HG02798 (cell line): Measurements from ENCODE around the gene HDAC7.
"Not testable (repeated sequence)": the region's sequence is repeated elsewhere in the genome, so short reads cannot be mapped to it uniquely, and the experiment has no call there.

Source experiments
- ATAC-seq: cut with Tn5 transposase; IDR thresholded peaks from one replicate; pipeline ENCODE4 v1.9.1; 2021; ENCODE audit warnings: mild to moderate bottlenecking; ENCODE audit not compliant: unreplicated experiment, poor library complexity

The HDAC7 gene

DNA sequence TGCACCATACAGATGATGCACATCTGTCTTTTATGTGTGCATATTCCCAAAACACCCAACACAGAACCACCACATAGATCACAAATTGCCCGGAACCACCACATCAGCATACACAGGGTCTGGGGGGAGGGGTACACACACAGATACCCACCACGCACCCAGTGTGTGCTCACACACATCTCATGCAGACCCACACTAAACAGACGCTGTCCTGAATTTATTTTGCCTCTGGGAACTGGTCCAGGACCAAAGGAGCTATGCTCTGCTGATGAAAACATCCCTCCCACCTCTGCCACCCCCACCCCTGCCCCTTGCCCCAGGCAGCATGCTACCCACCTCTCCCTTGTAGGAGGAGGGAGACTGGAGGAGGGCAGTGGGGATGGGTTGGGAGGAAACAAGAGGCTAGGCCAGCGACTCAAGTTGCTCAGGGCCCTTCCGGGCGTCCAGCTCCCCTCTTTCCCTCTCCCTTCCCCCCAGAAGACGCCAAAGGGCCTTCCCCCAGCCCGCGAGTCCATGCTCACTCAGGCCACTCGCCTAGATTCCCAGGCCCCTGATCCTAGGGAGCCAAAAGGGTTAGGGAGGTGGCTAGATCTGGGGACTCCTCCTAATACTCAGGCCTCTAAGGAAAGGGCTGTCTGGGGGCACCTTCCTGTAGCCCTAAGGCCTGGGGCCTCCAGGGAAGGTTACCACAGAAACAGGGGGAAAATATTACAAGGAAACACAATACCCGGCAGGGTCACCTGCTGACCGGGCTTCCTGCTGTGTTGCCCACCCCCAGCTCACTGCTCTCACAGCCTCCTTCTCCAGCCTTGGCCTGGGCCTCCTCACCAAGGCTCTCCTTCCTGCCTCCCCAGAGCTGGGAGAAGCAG lies 3.1 kb downstream of the HDAC7 start:
- no peak for ATAC-seq

GRCh38 chr12:47815447-47815846 lies 4.3 kb downstream of the HDAC7 start:
- ATAC-seq: not testable (repeated sequence)

- no peak for ATAC-seq
Observed at GRCh38 chr12:47814539-47815170, 5.0 kb downstream of the HDAC7 start.

- ATAC-seq: peak; percentile 31
Observed at GRCh38 chr12:47813511-47814196, 6.0 kb downstream of the HDAC7 start.

DNA sequence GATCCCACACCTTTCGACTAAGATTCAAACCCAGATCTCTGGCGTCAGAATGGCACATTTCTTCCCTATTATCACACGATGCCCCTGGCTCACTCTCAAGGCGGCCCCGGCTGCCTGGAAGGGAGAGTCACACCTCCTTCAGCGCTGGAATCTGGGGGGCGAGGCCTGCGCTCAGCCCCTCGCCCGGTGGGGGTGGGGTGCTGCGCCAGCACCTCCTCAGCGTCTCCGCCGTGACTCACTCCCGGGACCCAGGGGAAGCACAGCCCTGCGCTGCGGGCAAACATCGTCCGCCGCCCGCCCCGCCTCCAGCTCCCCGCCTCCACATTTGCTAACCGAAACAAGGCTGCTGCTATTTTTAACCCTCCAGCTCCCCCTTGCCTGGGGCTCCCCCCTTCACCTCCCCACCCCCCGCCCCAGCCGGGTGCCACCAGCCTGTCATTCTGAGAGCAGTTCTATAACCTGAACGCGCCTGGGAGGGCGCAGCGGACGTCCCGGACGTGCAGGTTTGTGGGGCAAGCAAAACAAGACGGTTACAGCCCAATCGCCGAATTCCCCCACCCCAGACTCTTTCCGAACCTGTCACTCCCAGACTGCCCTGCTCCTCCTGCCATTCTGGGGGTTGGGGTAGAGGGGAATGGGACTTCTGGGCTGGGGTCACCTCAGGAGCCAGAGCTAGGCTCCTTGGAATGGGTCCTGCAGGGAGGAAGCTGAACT lies 6.7 kb downstream of the HDAC7 start:
- ATAC-seq: peak; percentile 75

DNA sequence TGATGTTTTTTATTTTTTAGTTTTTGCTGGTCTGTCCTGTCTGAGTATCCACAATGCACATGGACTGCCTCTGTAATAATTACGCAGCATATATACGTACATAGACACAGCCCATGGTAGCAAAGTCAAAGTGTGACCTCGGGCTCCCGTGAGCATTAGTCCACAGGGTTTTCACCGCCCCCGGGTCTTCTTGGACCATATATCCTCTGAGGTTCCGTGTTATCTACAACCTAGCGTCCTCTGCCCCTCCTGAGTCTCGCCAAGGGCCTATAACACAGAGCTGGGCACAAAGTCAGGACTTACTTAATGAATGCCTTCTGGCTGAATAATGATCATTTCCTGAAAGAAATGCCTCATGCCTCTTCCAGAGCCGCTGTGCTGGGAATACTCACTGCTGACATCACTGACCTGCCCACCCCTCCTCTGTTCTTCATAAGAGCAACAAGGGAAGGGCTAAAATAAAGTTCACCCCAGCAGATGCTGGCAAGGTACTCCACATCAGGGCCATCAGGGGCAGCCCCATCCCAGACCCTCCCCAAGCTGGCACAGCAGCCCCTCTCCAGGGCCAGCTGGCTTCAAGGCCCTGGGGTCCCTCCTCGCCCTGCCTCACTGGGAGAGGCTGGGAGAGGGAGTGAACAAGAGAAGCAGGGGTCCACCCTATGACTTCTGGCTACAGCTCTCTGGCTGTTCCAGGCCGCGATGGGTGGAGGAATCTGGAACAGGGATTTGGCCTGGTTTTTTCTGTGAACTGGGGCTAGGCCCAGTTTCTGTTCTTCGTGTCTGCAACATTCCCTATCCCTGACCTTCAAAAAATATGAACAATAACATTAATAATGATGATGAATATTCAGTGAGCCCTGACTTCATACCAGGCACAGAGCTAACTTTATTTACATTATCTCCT lies 7.9 kb downstream of the HDAC7 start:
- no peak for ATAC-seq

- ATAC-seq: no peak
Observed at GRCh38 chr12:47811072-47811396, 8.7 kb downstream of the HDAC7 start.

GRCh38 chr12:47809518-47809917 lies 10.2 kb downstream of the HDAC7 start:
- ATAC-seq: not testable (repeated sequence)

DNA sequence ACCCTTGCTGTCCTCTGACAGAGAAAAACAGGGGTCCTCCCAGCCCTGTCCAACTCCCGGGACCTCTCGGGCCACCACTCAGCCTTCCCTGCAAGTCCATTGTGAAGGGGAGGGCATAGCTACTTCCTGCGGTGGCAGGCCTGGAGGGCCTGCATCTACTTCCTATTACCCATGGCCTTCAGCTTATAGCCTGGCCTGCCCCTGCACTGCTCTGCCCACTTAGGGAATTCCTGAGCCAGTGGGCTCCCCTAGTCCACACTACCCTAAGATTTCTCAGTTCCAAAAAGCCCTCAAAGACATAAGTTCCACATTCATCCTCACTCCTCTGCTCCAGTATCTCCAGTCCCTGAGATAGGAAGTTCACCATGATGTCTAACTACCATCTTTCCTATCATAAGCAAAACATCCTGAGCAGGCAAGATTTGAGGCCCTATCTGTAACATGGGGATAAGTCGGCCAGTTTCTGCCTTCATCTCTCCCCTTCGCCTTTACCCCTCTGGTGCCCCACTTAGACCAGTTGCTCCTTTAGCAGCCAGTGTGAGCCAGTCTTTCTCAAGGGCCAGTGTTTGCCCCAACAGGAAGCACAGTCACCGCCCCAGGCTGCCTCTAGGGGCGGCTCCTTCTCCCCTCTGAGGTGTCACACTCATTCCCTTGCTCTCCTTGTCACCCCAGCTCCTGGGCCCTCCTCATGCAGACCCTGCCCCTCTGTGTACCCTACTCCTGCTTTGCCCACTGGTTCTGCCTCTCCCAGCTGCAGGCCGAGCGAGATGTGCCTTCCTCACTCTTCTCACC lies 10.9 kb downstream of the HDAC7 start:
- ATAC-seq: no peak

- ATAC-seq: peak; percentile 39
Observed at GRCh38 chr12:47808050-47808449, 11.7 kb downstream of the HDAC7 start.

- ATAC-seq: no peak
Observed at GRCh38 chr12:47807338-47807737, 12.4 kb downstream of the HDAC7 start.

- no peak for ATAC-seq
Observed at GRCh38 chr12:47805417-47805816, 14.3 kb downstream of the HDAC7 start.

DNA sequence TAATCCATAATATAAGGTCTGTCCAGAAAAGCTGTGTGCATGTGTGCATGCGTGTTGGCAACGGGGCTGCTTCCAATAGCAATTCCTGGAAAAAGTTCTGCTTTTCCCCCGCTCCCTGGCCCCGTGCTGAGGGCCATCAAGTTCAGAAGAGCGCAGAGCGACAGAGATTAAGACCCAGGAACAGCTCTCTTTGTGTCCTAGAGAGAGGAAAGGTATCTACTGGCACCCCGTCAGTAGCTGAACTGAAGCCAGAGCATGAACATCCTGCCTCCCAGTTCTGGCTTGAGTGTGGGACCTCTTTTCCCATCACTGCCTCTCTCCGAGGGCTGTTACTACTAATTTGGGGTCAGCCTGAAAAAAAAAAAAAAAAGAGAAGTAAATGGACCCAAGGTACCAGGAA lies 15.5 kb downstream of the HDAC7 start:
- no peak for ATAC-seq

DNA sequence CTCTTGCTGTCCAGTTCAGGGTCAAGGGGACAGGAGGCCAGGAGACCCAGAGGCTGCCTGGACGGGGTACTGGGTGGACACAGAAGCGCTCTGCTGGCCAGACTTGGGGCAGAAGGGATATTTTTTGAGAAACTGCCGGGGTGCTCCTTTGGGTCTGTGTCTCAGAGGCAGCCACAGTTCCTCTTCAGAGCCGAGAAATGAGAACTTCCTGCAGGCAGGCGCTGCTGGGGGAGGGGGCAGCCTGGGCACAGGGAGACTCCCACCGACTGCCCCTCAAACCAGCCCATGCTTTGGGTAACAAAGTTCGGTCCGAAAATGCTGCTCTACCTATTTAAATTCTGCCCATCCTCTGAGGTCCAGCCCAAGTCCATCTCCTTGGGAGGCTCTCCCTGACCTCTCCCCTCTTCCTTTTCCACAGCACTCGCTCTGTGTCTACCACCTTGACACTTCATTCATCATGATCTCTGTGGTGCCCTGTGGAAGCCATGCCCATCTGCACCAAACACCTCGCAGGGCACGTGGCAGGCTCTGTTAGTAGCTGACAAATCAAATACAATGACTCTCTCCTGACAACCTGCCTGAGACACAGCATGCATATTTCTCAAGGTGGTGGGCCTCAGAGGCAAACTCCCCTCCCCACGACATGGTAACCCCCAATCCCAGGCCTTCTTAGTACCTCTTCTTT lies 16.4 kb downstream of the HDAC7 start:
- no peak for ATAC-seq

- no peak for ATAC-seq
Observed at GRCh38 chr12:47802312-47802711, 17.4 kb downstream of the HDAC7 start.

DNA sequence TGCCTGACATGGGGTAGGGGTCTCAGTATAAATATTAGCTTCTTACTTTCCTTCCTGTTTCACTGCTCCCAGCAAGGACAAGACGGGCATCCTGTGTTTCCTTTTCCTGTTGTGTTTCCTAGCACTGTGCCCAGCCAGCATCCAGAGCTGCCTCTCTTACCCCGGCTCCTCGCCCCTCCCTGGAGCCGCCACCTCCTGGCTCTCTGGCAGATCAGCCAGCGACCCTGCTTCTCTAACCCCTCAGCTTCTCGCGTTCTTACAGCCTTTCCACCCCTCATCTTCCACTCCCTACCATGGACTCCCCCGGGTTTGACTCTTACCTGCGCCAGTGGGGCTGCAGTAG lies 17.8 kb downstream of the HDAC7 start:
- no peak for ATAC-seq

DNA sequence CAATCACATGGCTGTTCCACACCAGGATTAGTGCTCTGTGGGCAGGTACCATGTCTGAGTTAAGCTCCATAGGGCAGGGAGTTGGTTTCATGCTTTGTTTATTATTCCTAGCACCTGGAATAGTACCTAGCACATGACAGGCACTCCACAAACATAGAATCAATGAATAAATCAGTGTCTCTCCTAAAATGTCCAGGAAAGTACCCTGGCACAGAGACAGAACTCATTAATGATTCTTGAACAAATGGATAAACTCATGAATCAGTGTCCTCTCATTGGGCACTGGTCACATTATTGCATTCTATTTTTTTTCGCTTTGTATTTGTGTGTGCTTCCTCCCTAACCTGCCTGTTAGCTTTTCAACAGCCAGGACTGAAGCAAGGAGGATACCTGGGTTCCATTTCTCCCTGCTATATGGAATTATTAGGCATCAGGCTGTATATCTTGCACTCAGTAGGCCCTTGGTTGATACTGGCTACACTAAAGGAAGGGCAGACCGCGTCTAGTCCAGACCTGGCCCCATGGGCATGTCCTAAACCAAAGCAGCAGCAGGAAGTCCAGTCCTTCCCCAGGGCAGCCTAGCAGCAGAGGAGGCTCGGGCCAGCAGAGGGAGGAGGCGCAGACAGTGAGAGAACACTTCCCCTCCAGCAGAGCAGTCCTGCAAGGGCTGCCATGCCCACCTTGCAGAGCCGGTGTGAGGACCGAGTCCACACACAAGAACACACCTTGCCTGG lies 18.4 kb downstream of the HDAC7 start:
- ATAC-seq: no peak

DNA sequence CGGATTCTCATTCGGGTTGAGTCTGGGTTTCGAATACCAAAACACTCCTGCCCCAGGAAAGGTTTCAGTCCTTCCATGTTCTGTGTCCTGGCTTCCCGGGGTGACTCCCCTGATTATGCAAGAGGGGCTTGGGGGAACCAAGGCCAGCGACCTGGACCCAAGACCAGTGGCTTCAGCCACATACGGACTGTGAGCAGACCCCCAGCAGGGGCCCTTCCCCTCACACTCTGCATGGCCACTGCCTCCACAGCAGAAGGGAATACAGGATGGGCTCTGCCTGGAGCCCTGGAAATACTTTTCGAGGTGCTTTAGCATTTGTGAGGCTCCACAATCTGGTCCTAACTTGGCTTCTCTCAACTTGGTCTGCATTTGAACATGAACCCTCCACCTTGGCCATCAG lies 19.1 kb downstream of the HDAC7 start:
- ATAC-seq: no peak
